Measurements from ENCODE around the gene TSKU.
"Not testable (repeated sequence)": the region's sequence is repeated elsewhere in the genome, so short reads cannot be mapped to it uniquely, and the experiment has no call there.

Gene TSKU

DNA sequence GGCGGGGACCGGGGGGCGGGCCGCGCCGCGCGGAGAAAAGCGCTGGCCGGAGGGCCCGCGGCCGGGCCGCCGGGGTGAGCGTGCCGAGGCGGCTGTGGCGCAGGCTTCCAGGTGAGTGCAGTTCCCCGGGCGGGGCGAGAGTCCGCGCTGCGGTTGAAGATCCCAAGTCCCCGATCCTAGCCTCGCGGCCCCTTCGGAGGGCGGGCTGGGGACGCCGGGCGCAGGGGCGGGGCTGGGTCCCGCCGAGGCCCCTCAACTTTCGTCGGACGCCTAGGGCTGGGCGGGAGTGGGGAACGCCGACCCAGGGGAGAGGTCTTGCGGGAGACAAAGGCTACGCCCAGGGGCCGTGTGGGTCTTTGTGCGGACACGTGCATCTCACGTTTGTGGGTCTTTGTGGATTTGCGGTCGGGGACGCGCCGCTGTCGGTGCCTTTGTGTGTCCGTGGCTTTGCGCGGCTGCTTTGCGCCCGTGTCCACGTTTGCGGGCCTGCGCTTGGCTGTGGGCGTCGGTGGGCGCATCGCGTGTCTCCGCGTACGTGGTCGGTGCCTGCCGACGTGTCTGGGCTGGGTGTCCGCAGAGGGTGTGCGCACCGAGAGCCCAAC is at the start of gene TSKU:
Gene TSKU (plus strand): TSS at position 63 of the 602 bp plus-strand sequence. CDS start 12,261 bp downstream, outside the sequence.
- DNase-seq, result no peak

DNA sequence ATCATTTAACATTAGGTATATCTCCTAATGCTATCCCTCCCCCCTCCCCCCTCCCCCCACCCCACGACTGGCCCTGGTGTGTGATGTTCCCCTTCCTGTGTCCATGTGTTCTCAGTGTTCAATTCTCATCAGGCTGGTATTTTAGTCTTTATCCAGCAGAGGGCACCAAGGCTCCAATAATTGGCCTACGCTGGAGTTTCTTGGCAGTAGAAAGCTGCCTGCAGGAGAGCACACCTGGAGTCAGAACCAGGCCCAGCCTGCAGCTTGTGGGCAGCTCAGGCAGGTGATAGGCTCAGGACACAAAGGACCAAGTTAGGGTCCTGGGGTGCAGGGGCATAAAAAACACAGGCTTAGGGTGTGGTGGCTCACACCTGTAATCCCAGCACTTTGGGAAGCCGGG is 49.2 kb upstream of the TSKU start:
- DNase-seq, result not testable (repeated sequence)

DNA sequence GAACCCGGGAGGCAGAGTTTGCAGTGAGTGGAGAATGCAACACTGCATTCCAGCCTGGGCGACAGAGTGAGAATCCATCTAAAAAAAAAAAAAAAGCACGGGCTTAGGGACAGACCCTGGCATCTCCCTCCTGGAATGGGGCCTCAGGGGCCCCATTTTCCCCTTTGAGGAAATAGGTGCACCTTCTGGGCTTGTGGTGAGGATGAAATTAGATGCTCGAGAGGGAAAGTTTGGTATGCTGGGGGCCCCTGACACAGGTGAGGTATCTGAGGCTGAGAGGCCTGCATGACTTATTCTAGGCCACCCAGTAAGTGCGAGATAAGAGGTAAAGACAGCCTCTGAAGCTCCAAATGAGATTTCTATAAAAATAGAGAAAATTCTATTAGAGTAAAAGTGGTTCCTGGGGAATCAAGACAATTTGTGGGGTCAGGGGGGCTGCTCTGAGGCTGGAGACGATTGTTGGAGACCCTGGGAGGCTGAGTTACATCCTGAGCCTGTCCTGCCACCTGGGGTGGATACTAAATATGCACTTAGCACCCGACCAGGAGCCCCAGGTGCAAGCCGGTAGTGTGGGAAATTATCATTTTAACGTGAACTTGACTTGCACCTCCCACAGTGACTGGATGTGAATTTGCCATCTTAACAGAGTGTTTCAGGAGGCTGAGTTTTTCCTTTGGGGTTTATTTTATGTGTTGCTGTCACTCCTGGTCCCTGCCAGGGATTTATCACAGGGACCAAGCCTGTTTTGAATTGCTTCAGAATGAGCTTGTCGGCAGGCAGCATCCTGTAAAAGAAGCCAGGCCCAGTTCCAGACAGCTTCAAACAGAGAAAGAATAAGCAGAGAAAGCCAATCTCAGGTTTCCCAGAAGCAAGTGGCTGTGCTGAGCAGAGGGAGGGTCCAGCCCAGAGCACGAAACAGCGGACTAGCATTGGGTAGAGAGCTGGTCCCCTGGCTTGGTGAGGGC is 48.4 kb upstream of the TSKU start:
- DNase-seq, result no peak

DNA sequence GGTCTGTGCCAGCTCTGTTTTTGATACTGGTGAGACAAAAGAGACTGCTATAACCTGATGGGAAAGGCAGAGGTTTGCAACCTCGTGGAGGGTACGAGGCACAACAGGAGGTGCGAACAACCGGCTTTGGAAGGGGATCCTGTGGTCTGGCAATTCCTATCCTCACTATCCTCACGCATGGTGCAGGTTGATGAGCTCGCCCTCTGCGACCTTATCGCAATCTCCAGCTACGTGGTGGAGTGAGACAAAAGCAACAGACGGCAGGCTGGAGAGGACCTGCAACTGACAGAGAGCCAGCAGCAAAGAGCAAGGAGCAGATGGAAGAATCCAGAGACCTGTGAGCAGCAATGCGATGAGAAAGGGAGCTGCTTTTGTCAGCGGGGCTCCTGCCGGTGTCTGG is 47.3 kb upstream of the TSKU start:
- DNase-seq, result no peak

- no peak for DNase-seq
These were observed 46.9 kb upstream of the TSKU start for GRCh38 chr11:76736266-76736665.

DNA sequence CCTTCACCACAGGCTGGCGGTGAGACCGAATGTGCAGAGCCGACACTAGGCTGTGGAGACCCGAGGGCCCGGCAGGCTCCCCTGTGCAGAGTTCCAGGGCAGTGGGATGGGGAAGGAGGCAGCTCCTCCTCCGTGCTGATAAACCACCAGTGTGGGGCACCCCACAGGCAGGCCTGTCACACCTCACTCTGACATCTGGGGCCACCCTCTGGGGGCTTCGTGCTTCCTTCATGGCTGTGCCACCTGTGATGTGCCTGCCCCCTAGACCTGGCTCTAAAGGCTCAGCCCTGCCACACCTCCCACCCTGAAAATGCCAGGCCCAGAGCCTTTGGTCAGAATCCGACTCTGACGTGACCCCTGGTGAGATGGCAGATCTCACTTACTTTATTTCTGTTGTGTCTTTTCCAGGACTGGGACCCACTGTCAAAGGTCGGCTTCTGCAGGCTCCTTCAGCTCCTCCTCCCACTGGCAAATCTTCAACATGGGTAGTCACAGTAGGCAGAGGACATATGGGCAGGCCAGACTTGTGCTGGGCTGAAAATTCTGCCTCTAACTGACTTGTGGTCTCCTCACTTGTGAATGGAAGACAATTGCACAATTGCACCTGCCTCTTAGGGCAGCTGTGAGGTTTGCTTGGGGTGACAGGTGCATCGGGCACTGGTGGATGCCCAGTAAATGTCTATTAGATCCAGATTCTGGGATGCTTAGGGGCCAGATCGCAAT is 46.2 kb upstream of the TSKU start:
- DNase-seq, result no peak

- no peak for DNase-seq
These were observed 44.4 kb upstream of the TSKU start for GRCh38 chr11:76738618-76739240.

GRCh38 chr11:76739798-76740197 is 43.4 kb upstream of the TSKU start:
- DNase-seq, result no peak

- DNase-seq, result no peak
These were observed 42.4 kb upstream of the TSKU start for GRCh38 chr11:76740772-76741171.

GRCh38 chr11:76742902-76743301 is 40.3 kb upstream of the TSKU start:
- DNase-seq, result no peak

DNA sequence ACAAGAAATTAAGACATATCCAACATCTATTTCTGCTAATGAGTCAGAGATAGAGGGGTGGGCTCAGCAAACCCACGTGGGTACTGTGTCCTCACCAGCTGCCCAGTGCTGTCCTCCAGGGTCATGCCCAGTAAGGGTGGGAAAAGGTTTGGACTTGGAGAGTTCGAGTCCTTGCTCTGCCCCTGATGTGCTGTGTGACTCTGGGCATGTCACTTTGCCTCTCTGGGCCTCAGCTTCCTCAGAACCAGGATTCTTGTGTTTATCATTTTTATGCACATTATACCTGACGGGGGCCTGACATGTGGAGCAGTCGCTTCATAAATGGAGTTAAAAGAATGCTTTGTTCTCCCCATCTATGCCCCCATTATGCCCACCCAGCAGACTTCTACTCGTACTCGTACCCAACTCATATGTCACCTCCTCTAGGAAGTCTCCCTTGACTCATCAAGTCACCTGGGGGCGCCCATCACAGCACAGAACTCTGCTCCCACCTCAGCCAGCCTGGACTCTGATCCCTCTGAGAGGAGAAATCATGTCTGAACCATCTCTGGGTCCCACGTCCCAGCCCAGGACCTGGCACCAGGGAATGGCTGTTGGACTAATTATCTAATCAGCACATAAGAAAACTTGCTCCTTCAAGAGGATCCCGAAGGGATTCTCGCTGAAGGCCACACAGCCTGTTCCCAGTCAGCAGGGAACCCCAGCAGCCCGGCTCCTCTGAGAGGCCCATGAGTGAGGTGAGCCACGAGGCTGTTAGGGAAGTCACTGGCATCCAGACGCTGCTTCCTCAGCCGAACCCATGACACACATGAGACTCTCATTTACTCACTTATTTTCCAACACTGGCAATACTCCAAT is 38.7 kb upstream of the TSKU start:
- DNase-seq, result no peak

DNA sequence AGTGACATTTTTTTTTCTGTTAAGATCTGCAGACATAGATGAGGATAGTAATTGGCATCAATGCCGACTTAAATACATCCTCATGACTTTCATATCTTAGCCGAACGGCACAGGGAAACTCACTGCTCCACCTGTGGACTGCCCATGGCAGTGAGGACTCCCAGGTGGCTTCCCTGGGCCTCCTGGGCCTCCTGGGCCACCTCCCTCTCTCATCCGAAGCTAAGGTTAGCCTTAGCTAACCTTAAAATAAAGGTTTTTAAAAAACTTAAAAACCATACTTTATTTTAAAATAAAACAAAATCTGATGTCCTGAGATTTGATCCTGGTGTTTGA is 38.1 kb upstream of the TSKU start:
- DNase-seq, result no peak

DNA sequence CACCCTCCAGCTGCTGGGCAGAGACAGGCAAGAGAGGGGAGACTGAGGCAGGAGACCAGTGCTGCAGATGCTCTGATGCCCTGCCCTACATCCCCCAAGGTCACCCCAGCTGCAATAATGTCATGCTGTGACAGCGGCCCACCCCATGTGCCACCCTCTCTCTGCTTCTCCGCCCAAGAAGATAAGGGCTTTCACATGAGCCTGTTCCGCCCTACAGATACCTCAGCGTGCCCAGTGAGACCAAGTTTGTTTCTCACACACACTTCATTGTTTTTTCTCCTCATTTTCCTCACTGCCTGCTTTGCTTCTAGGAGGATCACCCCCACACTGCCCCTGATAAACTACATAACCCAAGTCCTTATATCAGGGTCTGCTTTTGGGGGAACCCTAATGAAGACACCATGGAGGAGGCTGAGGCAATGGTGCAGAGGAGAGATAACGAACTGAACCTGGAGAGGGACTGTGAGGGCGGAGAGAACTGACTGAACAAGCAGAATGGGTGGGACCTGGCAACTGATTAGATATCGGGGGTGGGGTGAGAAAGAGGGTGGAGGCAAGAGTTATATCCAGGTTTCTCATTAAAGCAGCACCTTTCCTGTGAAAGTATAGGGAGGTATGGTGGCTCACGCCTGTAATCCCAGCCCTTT is 37.5 kb upstream of the TSKU start:
- no peak for DNase-seq

DNA sequence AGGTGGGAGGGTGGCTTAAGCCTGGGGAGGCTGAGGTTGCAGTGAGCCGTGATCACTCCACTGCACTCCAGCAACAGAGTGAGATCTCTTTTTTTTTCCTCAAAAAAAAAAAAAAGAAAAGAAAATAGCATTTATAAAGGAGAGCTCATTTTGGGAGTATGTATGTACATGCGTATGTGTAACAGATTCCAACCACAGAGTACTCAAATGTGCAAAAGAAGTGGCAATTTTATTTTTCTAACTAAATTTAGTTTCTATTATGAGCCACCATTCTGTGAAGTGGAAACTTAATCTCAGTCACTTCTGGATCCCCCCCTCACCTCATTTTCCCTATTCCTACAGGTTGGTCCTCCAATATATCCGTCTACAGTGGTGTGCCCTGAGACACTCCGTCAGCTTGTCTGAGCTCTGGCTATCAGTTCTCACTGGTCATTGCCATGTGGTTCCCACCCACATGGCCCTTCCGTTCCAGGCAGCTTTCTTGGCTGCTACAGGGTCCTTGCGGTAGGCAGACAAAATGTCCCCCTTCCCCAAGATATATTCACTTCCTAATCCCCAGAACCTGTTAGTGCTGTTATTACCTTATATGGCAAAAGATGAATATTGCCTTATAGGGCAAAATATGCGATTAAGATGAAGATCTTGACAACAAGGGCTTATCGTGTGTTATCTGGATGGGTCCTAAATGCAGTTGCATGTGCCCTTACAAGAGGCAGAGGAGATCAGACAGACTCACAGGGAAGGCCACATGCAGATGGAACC is 35.8 kb upstream of the TSKU start:
- DNase-seq, result no peak

DNA sequence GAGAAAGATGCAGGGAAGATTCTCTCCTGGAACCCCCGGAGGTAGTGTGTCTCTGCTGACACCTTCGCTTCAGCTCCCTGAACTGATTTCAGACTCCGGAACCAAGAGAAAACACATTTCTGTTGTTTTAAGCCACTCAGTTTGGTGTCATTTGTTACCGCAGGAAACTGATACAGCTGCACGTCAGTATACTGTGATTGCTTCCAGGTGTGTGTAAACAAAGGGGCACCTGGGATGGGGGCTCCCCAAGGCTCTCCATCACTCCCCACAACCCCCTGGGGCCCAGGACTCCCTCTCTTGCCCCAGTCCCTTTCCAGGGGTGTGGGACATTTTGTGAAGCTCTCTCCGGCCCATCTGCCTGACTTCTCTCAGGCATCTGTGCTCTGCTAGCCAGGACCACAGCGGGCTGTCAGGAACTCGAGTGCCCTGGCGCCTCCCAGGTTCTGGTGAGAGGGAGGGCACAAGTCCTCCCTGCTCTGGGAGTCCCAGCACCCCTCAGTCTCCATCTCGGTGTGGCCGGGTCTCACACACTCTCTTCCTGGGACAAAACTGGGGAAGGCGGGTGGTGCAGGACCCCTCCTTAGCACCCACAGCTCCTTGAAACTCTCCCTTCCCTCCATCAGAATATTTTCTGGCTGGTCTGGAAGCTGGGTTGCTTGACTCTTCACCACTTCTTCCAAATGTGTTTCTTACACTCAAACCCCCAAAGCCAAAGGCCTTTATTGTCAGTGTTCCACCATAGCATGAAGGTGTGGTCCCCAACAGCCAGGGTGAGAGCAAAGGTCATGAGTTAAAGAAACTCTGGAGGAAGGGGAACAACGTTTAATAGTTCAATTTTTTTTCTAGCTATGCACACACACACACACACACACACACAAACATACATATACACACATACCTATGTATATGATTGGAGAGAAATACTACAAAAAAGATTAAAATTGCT is 35.0 kb upstream of the TSKU start:
- no peak for DNase-seq

DNA sequence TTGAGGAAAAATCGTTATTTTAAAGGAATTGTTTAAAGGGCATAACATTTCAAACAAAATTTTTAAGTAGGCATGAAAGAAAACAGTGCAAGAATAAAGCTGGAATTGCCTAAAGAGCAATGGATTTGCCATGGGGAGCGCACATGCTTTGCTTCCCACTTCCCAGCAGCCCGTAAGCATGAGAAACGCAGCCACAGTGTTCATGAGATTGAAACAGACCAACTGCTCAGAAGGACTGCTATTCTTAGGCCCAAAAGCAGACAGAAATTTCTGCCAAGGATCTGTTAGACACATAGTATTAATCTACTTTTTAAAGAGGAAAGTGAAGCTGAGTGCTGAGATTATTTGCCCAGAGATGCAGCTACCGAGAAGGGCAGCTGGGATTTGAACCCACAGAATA is 34.2 kb upstream of the TSKU start:
- DNase-seq, result no peak

DNA sequence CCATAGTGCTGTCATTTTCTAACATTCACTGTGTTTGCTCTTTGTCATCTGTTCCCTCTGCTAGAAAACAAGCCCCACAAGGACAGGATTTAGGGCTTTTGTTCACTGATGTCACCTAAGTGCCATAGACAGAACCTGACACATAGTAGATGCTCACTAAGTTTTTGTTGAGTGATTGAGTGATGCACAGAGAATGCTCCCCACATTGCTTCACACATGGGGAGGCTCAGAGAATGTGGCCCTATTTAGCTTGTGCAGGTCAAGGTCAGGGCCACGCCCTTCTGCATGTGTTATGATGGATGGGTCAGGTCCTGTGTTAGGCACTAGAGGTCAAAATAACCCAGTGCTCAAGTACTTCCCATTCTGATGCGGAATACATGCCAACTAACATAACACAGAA is 33.1 kb upstream of the TSKU start:
- DNase-seq, result no peak

GRCh38 chr11:76750746-76751145 is 32.4 kb upstream of the TSKU start:
- DNase-seq, result no peak

- no peak for DNase-seq
These were observed 30.6 kb upstream of the TSKU start for GRCh38 chr11:76752321-76753143.

Data from DMS 273 treated with DMSO at 0.1 percent for 48 hours (cell line).